ENCODE measurements around the gene ATP5MC3.

The ATP5MC3 gene

GRCh38 chr2:175167792-175168563 lies 13.5 kb downstream of the ATP5MC3 start, which contains the start of gene ATF2:
TSS of gene ATF2 (minus strand) at chr2:175168203. CDS start at chr2:175136443, 31,760 bp downstream.
- peak; percentile 36 for TF ChIP-seq POLR2A (IDR thresholded peaks at IDR 0.05; ENCODE audit: extremely low read depth, insufficient read length)
- TF ChIP-seq MAX (IDR thresholded peaks at IDR 0.05; ENCODE audit: low read depth, low read length): no peak
- TF ChIP-seq MYC (IDR thresholded peaks at IDR 0.05; ENCODE audit: low read depth, low read length): no peak
- TF ChIP-seq CTCF (IDR thresholded peaks at IDR 0.05; ENCODE audit: low read depth, low read length): no peak
- H3K4me3 ChIP-seq (ENCODE audit: low read depth, low read length): peak within 1 kb of the TSS; percentile 96
- DNase-seq (ENCODE audit: low read depth): peak; percentile 100

GRCh38 chr2:175167076-175167791 lies 14.3 kb downstream of the ATP5MC3 start:
- TF ChIP-seq CTCF (IDR thresholded peaks at IDR 0.05; ENCODE audit: low read depth, low read length) (no peak), MYC (IDR thresholded peaks at IDR 0.05; ENCODE audit: low read depth, low read length) (no peak; the same call in 1 of the 2 replicates), POLR2A (IDR thresholded peaks at IDR 0.05; ENCODE audit: extremely low read depth, insufficient read length) (no peak), MAX (IDR thresholded peaks at IDR 0.05; ENCODE audit: low read depth, low read length) (no peak)
- DNase-seq (ENCODE audit: low read depth): no peak
- peak overlapping the region; percentile 96 for H3K4me3 ChIP-seq (ENCODE audit: low read depth, low read length)

- no peak for TF ChIP-seq POLR2A (IDR thresholded peaks at IDR 0.05; ENCODE audit: extremely low read depth, insufficient read length)
- no peak for TF ChIP-seq MYC (IDR thresholded peaks at IDR 0.05; ENCODE audit: low read depth, low read length)
- TF ChIP-seq MAX (IDR thresholded peaks at IDR 0.05; ENCODE audit: low read depth, low read length): no peak
- no peak for TF ChIP-seq CTCF (IDR thresholded peaks at IDR 0.05; ENCODE audit: low read depth, low read length)
- DNase-seq (ENCODE audit: low read depth): no peak
- H3K4me3 ChIP-seq (ENCODE audit: low read depth, low read length): peak overlapping the region; percentile 96
Observed at GRCh38 chr2:175166216-175166824, 15.2 kb downstream of the ATP5MC3 start.

GRCh38 chr2:175164235-175164634 lies 17.3 kb downstream of the ATP5MC3 start:
- DNase-seq (ENCODE audit: low read depth): no peak
- TF ChIP-seq MAX (IDR thresholded peaks at IDR 0.05; ENCODE audit: low read depth, low read length) (no peak), CTCF (IDR thresholded peaks at IDR 0.05; ENCODE audit: low read depth, low read length) (no peak), POLR2A (IDR thresholded peaks at IDR 0.05; ENCODE audit: extremely low read depth, insufficient read length) (no peak), MYC (IDR thresholded peaks at IDR 0.05; ENCODE audit: low read depth, low read length) (no peak)
- H3K4me3 ChIP-seq (ENCODE audit: low read depth, low read length): no peak overlapping the region

- no peak for DNase-seq (ENCODE audit: low read depth)
- no peak overlapping the region for H3K4me3 ChIP-seq (ENCODE audit: low read depth, low read length)
- TF ChIP-seq MAX (IDR thresholded peaks at IDR 0.05; ENCODE audit: low read depth, low read length) (no peak), POLR2A (IDR thresholded peaks at IDR 0.05; ENCODE audit: extremely low read depth, insufficient read length) (no peak), MYC (IDR thresholded peaks at IDR 0.05; ENCODE audit: low read depth, low read length) (no peak), CTCF (IDR thresholded peaks at IDR 0.05; ENCODE audit: low read depth, low read length) (no peak)
Observed at GRCh38 chr2:175158894-175159293, 22.6 kb downstream of the ATP5MC3 start.

Data from NB4 (cell line).